GM18502 (cell line): ENCODE measurements around the gene NPTXR.

Experiments used
- ATAC-seq: cut with Tn5 transposase; IDR thresholded peaks from one replicate; pipeline ENCODE4 v1.9.1; 2021; ENCODE audit warnings: mild to moderate bottlenecking; ENCODE audit not compliant: unreplicated experiment, poor library complexity

NPTXR gene

DNA sequence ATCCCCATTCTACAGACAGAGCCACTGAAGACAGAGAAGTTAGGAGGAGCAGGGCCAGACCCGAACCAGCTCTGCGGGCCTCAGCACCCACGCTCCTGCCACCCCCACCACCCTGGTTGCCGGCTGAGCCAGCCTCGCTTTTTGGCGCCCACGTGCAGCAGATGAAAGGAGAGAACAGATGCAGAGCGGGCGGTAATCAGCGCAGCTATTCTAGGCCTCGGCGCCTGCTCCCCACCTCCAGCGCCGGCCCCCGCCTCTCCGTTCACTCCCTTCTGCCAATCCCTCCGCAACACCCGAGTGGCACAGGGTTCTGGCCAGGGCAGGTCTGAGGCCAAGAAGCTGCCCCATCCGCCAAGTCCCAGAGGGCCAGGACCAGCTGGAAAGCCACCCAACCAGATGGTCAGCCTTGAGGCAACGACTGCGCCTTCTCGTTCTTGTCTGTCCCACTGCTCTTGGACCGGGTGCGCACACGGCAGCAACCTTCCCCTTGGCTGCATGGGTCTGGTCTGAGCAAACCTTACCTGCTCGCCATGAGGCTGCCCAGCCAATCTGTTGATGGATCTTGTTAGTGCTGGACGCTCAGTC, 66.6 kb downstream of the NPTXR start:
- no peak for ATAC-seq

DNA sequence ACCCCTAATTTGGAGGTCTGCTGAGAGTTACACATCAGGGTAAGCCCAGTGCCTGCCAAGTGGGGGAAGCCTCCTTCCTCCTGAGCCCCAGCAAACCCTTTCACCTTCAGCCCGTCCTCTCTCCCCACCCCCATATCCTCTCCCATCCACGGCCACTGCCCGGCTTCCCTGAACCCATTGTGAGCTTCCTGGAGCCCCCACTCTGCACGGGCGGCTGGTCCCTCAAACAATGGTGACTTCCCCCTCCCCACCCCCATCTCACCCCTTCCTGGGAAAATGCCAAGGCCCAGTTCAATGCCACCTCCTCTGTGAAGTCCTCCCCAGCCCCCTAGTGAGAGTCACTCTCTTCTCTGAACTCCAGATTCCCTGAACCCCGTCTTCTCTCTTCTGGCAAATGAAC, 67.7 kb downstream of the NPTXR start:
- no peak for ATAC-seq

DNA sequence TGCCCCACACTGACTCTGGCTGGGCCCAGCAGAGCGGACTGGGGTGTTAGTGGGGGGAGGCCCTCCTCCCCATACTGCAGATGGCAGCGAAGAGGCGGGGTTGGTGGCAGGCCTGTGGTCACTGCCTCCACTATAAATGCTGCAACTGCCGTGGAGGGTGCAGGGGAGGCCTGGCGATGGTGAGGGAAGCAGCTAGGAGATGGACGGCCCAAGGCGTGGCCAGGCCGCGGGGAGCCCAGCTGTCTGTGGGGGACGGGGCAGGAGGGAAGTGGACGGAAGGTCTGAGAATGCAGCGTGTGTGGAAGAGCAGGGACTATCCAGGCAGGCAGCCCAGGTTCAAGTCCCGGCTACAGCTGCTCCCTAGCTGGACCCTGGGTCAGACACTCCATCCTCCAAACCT, 68.2 kb downstream of the NPTXR start:
- ATAC-seq: no peak

DNA sequence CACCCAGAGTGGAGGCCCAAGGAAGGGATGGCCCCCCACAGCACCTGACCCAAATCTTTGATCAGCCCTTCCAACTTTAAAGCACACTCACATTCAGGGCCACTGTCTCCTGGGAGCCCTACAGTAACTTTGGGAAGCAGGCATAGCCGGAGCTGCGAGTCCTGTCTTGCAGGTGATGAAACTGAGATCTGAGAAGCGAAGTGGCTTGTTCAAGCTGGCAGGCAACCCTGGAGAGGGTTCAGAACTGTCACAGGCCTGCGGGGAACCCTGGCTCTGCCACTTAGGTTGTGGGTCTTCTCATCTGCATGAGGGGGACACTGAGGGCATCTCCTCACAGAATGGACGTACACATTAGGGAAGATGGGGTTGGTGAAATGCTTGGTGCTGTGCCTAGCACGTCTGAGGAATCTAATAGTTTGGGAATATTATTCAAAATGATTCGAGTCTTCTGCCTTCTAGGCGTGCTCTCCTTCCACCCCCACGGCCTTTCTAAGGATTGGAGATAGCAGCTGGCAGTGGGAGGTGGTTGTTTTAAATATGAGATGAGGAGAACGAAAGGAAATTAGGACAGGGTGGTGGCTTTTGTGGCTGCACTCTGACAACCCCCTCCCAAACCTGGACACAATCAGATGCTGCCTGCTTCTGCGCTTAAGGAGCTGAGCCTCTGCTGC, 69.2 kb downstream of the NPTXR start:
- no peak for ATAC-seq

DNA sequence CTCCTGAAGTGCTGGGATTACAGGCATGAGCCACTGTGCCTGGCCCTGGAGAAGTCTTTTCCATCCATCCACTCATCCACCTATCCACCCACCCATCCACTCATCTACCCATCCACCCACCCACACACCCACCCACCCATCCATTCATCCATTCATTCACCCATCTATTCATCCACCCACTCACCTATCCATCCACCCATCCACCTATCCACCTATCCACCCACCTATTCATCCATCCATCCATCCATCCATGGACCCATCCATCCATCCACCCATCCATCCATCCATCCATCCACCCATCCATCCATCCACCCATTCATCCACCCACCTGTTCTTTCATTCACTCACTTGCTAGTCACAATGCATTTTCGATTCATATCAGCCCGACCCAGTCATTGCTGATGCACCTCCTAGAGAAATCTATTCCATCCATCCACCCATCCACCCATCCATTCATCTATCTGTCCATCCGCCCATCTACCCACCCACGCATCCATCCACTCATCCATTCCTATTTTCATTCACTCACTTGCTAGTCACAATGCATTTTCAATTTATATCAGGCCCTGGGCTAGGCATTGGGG, 70.4 kb downstream of the NPTXR start:
- ATAC-seq: no peak

DNA sequence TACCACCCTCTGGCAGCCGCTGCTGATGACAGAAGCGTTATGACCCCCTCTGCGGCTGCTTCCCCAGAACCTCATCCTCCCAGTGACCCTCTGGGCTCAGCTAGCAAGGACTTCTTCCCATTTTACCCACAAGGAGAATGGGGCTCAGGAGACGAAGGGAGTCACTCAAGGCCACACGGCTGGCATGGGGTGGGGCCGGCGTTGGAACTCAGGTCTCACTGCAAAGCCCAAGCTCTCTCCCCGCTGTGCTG, 71.3 kb downstream of the NPTXR start:
- ATAC-seq: no peak

DNA sequence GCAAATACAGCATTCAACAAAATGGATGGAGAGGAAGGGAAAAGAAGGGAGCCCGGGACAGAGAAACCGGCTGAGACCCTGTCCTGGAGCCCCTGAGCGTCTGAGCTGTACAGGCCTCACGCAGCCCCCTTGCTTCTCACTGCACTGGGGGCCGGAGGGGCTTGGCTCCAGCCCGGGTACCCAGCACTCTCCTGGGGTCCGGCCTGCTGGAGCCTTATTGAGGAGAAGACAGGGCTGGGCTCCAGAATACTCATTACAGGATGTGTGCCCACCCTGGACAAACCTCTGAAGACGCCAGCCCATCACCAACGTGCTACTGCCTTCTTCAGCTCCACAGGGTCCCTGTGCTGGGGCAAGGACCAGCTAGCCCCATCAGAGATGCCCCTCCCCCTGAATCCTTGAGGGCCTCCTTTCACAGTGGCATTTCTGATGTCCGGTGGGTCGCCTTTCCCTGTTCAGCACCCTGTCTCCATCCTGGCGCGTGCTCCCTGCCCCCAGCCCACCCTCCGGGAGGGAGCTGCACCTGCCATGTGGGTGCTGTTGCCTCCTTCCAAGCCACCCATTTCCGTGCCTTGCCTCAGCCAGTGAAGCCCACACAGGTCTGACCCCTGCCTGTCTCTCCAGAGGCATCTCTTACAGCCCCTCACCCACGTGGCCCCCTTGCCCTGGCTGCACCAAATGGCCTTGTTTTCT, 73.4 kb downstream of the NPTXR start:
- ATAC-seq: no peak
